PC-3 (cell line): Measurements from ENCODE around the gene MEGF9.

Experiments
- EZH2 ChIP-seq: fragments of 300-600 bp; sonication (generic); IDR thresholded peaks from one replicate; pipeline ENCODE4 v1.6.1; 2017; ENCODE audit warnings: antibody characterized with exemption, mild to moderate bottlenecking, low read length; ENCODE audit not compliant: unreplicated experiment
- EZH2phosphoT487 ChIP-seq: fragments of 300-600 bp; sonication (generic); IDR thresholded peaks from 2 replicates; pipeline ENCODE4 v1.6.1; 2018; ENCODE audit warnings: mild to moderate bottlenecking, antibody characterized with exemption, low read length, borderline replicate concordance
- TF ChIP-seq, protein P1 (sequence below): fragments of 300-600 bp; sonication (generic); conservative IDR thresholded peaks from 2 replicates; pipeline ENCODE4 v1.5.1; 2017; ENCODE audit warnings: antibody characterized with exemption, low read depth, mild to moderate bottlenecking, low read length

DNA sequence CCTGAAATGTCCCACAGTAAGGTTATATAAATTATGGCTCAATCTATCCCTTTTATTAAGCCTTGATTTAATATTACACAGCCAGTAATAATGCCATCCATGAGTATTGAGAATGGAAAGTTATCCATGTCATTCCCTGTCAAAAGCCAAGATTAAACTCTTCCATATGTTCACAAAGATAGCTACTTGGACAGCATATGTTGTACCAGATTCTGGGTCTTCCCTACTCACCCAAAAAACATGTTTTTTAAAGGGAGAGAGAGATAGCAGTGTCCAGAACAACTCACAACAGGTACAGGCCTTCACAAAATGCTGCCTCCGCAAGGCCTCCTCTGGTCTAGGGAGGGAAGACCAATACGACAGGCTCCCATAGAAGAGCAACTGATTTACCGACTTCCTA, 149.7 kb downstream of the MEGF9 start:
- TF ChIP-seq, protein P1, sequence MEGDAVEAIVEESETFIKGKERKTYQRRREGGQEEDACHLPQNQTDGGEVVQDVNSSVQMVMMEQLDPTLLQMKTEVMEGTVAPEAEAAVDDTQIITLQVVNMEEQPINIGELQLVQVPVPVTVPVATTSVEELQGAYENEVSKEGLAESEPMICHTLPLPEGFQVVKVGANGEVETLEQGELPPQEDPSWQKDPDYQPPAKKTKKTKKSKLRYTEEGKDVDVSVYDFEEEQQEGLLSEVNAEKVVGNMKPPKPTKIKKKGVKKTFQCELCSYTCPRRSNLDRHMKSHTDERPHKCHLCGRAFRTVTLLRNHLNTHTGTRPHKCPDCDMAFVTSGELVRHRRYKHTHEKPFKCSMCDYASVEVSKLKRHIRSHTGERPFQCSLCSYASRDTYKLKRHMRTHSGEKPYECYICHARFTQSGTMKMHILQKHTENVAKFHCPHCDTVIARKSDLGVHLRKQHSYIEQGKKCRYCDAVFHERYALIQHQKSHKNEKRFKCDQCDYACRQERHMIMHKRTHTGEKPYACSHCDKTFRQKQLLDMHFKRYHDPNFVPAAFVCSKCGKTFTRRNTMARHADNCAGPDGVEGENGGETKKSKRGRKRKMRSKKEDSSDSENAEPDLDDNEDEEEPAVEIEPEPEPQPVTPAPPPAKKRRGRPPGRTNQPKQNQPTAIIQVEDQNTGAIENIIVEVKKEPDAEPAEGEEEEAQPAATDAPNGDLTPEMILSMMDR = no peak
- TF ChIP-seq EZH2 (no peak), EZH2phosphoT487 (no peak)
